ENCODE measurements around the gene ZC3H13.

Gene ZC3H13

GRCh38 chr13:45918597-45918996 is 133.9 kb downstream of the ZC3H13 start:
- no peak overlapping the region for H3K4me3 ChIP-seq
- no peak overlapping the region for H3K4me2 ChIP-seq
- H3K27ac ChIP-seq = no peak overlapping the region
- TF ChIP-seq Cebpa-rat (IDR thresholded peaks at IDR 0.05) = no peak
- no peaks in the 10 kb centered on the region for H3K4me1 ChIP-seq
- no peak overlapping the region for H3K9ac ChIP-seq
- H3K36me3 ChIP-seq = no peaks in the 10 kb centered on the region
- H4K20me1 ChIP-seq = no peaks in the 10 kb centered on the region
- peaks cover 3% of the 10 kb centered on the region; the same call in 1 of the 2 replicates for H3K9me3 ChIP-seq
- no peaks in the 10 kb centered on the region for H3K27me3 ChIP-seq

DNA sequence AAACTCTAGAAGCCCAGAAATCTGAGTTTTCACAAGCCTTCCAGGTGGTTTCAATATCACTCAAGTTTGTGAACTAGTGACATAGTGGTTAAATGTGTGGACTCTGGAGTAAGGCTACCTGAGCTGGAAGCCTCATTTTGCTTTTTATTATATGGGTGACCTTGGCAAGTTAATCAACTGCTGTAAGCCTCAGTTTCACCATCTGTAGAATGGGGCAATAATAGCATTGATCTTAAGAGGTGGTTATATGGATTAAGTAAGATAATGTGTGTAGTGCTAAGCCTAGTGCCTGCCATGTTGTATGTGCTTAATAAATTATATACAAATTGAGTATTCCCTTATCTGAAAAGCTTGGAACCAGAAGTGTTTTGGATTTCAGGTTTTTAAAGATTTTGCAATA is 135.5 kb downstream of the ZC3H13 start:
- Histone ChIP-seq H4K20me1 (no peaks in the 10 kb centered on the region), H3K27ac (no peak overlapping the region), H3K9me3 (peaks cover 5% of the 10 kb centered on the region; the same call in 1 of the 2 replicates), H3K4me2 (no peak overlapping the region), H3K4me3 (no peak overlapping the region), H3K4me1 (no peaks in the 10 kb centered on the region), H3K9ac (no peak overlapping the region), H3K36me3 (no peaks in the 10 kb centered on the region), H3K27me3 (no peaks in the 10 kb centered on the region)
- TF ChIP-seq Cebpa-rat (IDR thresholded peaks at IDR 0.05) = no peak

GRCh38 chr13:45915686-45916439 is 136.7 kb downstream of the ZC3H13 start:
- no peaks in the 10 kb centered on the region for H3K36me3 ChIP-seq
- peaks cover 6% of the 10 kb centered on the region; the same call in 1 of the 2 replicates for H3K9me3 ChIP-seq
- H3K9ac ChIP-seq = no peak overlapping the region
- H3K27ac ChIP-seq = no peak overlapping the region
- no peaks in the 10 kb centered on the region for H3K27me3 ChIP-seq
- no peaks in the 10 kb centered on the region for H4K20me1 ChIP-seq
- H3K4me3 ChIP-seq = no peak overlapping the region
- no peak for TF ChIP-seq Cebpa-rat (IDR thresholded peaks at IDR 0.05)
- no peaks in the 10 kb centered on the region for H3K4me1 ChIP-seq
- H3K4me2 ChIP-seq = no peak overlapping the region

DNA sequence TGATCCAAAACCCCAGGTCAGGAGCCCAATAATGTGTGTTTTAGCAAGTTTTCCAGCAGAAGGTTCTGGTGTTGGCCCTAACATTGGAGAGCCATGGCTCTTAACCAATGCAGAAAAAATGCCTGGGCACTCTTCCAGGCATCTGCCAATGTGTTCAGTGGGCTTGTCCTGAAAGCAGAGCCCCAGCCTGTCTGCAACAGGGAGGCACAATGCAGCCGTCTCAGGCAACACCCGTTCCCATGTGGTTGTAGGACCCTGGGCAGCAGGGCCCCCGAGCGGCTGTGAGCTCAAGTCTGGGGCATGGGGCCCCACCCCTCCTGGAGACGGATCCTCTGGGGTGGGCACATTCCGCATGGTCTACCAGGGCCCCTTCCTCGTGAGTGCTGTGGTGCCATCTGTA is 142.9 kb downstream of the ZC3H13 start:
- Histone ChIP-seq H4K20me1 (no peaks in the 10 kb centered on the region), H3K9ac (no peak overlapping the region), H3K27ac (no peak overlapping the region), H3K4me3 (no peak overlapping the region), H3K4me1 (no peaks in the 10 kb centered on the region), H3K36me3 (no peaks in the 10 kb centered on the region), H3K4me2 (no peak overlapping the region), H3K27me3 (no peaks in the 10 kb centered on the region), H3K9me3 (0 out of 2 replicates have a peak, but pooled peaks cover 2% of the 10 kb centered on the region)
- no peak for TF ChIP-seq Cebpa-rat (IDR thresholded peaks at IDR 0.05)

DNA sequence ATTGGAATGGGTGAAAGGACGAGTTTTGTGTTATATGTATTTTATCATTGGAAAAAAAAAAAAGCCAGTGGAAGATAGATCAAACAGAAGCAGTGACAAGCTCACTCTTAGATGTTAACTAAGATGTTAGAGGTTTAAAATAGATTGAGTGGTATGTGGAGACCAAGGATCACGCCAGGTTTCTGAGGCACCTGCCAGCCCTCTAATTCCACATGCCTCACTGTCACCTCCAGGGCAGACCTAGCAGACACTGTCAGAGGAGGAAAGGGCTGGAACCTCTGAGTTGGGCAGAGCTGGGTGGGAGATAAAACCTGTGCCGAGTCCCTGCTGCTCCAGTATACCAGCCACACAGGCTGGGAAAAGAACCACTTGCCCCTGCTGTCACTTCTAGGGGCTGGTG is 143.5 kb downstream of the ZC3H13 start:
- Histone ChIP-seq H3K27me3 (no peaks in the 10 kb centered on the region), H3K9ac (no peak overlapping the region), H3K4me1 (no peaks in the 10 kb centered on the region), H4K20me1 (no peaks in the 10 kb centered on the region), H3K36me3 (no peaks in the 10 kb centered on the region), H3K4me3 (no peak overlapping the region), H3K27ac (no peak overlapping the region), H3K9me3 (0 out of 2 replicates have a peak, but pooled peaks cover 2% of the 10 kb centered on the region), H3K4me2 (no peak overlapping the region)
- no peak for TF ChIP-seq Cebpa-rat (IDR thresholded peaks at IDR 0.05)

DNA sequence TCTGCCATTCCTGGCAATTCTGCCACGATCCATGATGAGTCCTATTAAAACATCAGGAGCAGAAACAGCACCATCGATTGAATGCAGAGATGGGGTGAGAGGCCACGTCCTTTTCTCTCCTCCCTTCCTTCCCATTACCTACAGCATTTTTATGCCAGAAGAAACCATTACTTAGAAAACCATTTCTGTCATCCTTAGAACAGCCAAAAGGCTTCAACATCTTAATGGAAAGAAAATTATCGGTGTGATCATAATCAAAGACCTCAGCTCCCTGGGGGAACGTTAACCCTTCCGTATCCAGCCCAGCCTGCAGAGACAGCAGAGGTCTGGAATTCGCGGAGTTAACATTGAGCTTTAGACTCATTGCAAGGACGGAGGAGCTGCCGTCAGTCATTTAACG is 145.0 kb downstream of the ZC3H13 start:
- Histone ChIP-seq H3K4me1 (no peaks in the 10 kb centered on the region), H3K4me2 (no peak overlapping the region), H4K20me1 (no peaks in the 10 kb centered on the region), H3K9ac (no peak overlapping the region), H3K36me3 (no peaks in the 10 kb centered on the region), H3K27me3 (no peaks in the 10 kb centered on the region), H3K4me3 (no peak overlapping the region), H3K27ac (no peak overlapping the region), H3K9me3 (0 out of 2 replicates have a peak, but pooled peaks cover 2% of the 10 kb centered on the region)
- no peak for TF ChIP-seq Cebpa-rat (IDR thresholded peaks at IDR 0.05)
